HepG2 (cell line): ENCODE measurements around the gene INTS15. TPM values are rescaled to one million over a fixed set of nuclear protein-coding genes. Genes with fewer than 3 reads are reported as not detected.

ENCODE experiments used
- ATRX ChIP-seq: sonication (generic); formaldehyde crosslinking; IDR thresholded peaks from 2 replicates; pipeline ENCODE4 v1.4.0; 2020; ENCODE audit warnings: missing genetic modification reagents, borderline replicate concordance
- FOXO1 ChIP-seq: sonication (generic); formaldehyde crosslinking; IDR thresholded peaks from 2 replicates; pipeline ENCODE4 v1.4.0; 2020; ENCODE audit warnings: missing genetic modification reagents
- GPN1 ChIP-seq: sonication (generic); formaldehyde crosslinking; IDR thresholded peaks from 2 replicates; pipeline ENCODE4 v1.5.1; 2020; ENCODE audit warnings: missing genetic modification reagents, borderline replicate concordance
- HNRNPK ChIP-seq: fragments of 200-400 bp; formaldehyde crosslinking; IDR thresholded peaks from 2 replicates; pipeline ENCODE4 v1.6.1; 2018; ENCODE audit warnings: low read length, low read depth, moderate library complexity, mild to moderate bottlenecking; ENCODE audit not compliant: poor library complexity, severe bottlenecking
- PAXIP1 ChIP-seq: sonication (generic); formaldehyde crosslinking; conservative IDR thresholded peaks from 2 replicates; pipeline ENCODE4 v1.4.0; 2020; ENCODE audit warnings: mild to moderate bottlenecking, missing genetic modification reagents, moderate library complexity
- RCOR2 ChIP-seq: IDR thresholded peaks from 2 replicates; pipeline ENCODE4 v1.6.1; 2016; ENCODE audit warnings: missing biosample characterization, missing genetic modification reagents
- REPIN1 ChIP-seq: sonication (generic); formaldehyde crosslinking; IDR thresholded peaks from 2 replicates; pipeline ENCODE4 v1.8.0; 2022; ENCODE audit warnings: missing genetic modification reagents, low read depth, mild to moderate bottlenecking, borderline replicate concordance
- RFX5 ChIP-seq: IDR thresholded peaks from 2 replicates; pipeline ENCODE4 v1.6.1; 2011; ENCODE audit warnings: low read depth, low read length, improper control_type of control experiment
- RNF219 ChIP-seq: sonication (generic); formaldehyde crosslinking; IDR thresholded peaks from 2 replicates; pipeline ENCODE4 v1.5.0; 2020; ENCODE audit warnings: mild to moderate bottlenecking, missing genetic modification reagents
- SALL1 ChIP-seq: sonication (generic); formaldehyde crosslinking; IDR thresholded peaks from 2 replicates; pipeline ENCODE4 v1.8.0; 2022; ENCODE audit warnings: mild to moderate bottlenecking, missing genetic modification reagents
- SMC3 ChIP-seq: IDR thresholded peaks from 2 replicates; pipeline ENCODE4 v1.6.1; 2011; ENCODE audit warnings: low read length, improper control_type of control experiment
- SRSF9 ChIP-seq: fragments of 200-400 bp; formaldehyde crosslinking; IDR thresholded peaks from 2 replicates; pipeline ENCODE4 v1.6.1; 2018; ENCODE audit warnings: borderline replicate concordance, mild to moderate bottlenecking, low read depth, low read length; ENCODE audit not compliant: insufficient read depth, poor library complexity, severe bottlenecking
- ZMYM4 ChIP-seq: sonication (generic); formaldehyde crosslinking; IDR thresholded peaks from 2 replicates; pipeline ENCODE4 v1.8.1; 2023; ENCODE audit warnings: mild to moderate bottlenecking, missing genetic modification reagents
- ZNF256 ChIP-seq: sonication (generic); formaldehyde crosslinking; conservative IDR thresholded peaks from 2 replicates; pipeline ENCODE4 v1.4.0; 2020; ENCODE audit warnings: missing genetic modification reagents
- ZNF296 ChIP-seq: sonication (generic); formaldehyde crosslinking; conservative IDR thresholded peaks from 2 replicates; pipeline ENCODE4 v1.5.0; 2020; ENCODE audit warnings: mild to moderate bottlenecking, missing genetic modification reagents
- ZNF331 ChIP-seq: sonication (generic); formaldehyde crosslinking; IDR thresholded peaks from 2 replicates; pipeline ENCODE4 v1.4.0; 2020; ENCODE audit warnings: missing genetic modification reagents
- ZNF430 ChIP-seq: sonication (generic); formaldehyde crosslinking; IDR thresholded peaks from 2 replicates; pipeline ENCODE4 v1.9.0; 2021; ENCODE audit warnings: mild to moderate bottlenecking, missing genetic modification reagents
- ZNF639 ChIP-seq: conservative IDR thresholded peaks from 2 replicates; pipeline ENCODE4 v1.6.1; 2018; ENCODE audit warnings: missing genetic modification reagents
- ZSCAN31 ChIP-seq: sonication (generic); formaldehyde crosslinking; IDR thresholded peaks from 2 replicates; pipeline ENCODE4 v1.5.0; 2020; ENCODE audit warnings: low read depth, mild to moderate bottlenecking, missing genetic modification reagents
- polyA plus RNA-seq, 8 experiments: library from polyadenylated mRNA; depleted of rRNA in 3 of 8; stranded (reverse) in 7 of 8; unstranded in 1 of 8; fragments of >200 nt; fragmentation: Illumina TruSeq in 4 of 8; extraction: Trizol in 4 of 8; gene quantifications; 2 replicates each; pipeline versions ENCODE4 v1.2.1 to v1.2.3, GENCODE V29; 2011 to 2016; ENCODE audit warnings: low read depth in 4 of 8, missing spikeins in 1 of 8, mixed read lengths in 1 of 8; ENCODE audit not compliant: insufficient read depth in 1 of 8
- total RNA-seq, 5 experiments: library from RNA; depleted of rRNA; stranded (reverse); fragments of >200 nt; fragmentation: Illumina TruSeq; extraction: Trizol; gene quantifications; 2 replicates each; pipeline ENCODE4 v1.2.3, GENCODE V29; 2016; ENCODE audit warnings: low read depth in 1 of 5
- TF ChIP-seq, protein P1 (sequence below): fragments of 450-650 bp; IDR thresholded peaks from 2 replicates; pipeline ENCODE4 v1.6.1; 2017

Gene INTS15
- total and polyA plus RNA-seq, 2 of the 13 experiments (the other 11 are each of a cell fraction or from before 2014, with no cell fraction given), result 16.3 to 25.7 TPM

DNA sequence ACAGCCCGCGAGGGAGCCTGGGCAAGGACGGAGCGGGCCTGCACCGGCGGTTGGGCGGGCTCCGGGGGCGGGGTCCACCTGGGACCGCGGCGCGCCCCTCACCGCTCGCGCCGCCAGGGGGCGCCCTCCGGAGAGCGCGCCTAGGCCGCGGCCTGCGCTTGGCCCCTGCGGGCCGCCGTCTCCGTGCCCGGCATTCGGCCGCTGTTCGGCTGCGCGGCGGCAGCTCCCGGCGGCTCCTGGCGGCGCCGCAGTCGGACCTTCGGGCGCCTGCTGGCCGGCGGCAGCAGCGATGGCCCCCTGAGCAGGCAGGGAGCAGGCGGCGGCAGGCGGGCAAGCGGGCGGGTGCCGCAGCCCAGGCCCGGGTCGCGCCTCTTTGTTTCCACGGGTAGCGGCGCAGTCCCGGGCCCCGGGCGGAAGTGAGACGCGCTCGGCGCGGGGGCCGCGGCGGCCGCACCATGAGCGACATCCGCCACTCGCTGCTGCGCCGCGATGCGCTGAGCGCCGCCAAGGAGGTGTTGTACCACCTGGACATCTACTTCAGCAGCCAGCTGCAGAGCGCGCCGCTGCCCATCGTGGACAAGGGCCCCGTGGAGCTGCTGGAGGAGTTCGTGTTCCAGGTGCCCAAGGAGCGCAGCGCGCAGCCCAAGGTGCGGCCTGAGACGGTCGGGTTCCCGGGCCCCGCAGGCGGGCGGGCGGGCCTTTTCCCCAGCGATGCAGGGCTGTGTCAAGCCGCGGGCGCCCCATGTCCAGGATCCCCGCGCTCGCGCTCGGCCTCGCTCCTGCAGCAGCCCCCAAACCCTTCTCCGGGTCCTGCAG, at the start of gene INTS15 (continued):
- TF ChIP-seq RNF219 (CRISPR knock-in tag) (no peak), FOXO1 (CRISPR knock-in tag) (no peak), ZSCAN31 (CRISPR knock-in tag) (peak; percentile 62; the same call in 1 of the 2 replicates), ZNF639 (CRISPR knock-in tag) (no peak; the same call in 1 of the 2 replicates), ZNF296 (CRISPR knock-in tag) (no peak), ZNF256 (CRISPR knock-in tag) (no peak), REPIN1 (CRISPR knock-in tag) (0 out of 2 replicates have a peak, but pooled peaks have one; percentile 19), HNRNPK (no peak), ZMYM4 (CRISPR knock-in tag) (0 out of 2 replicates have a peak, but pooled peaks have one; percentile 37), SMC3 (no peak; the same call in 1 of the 2 replicates), SALL1 (CRISPR knock-in tag) (peak; percentile 61; the same call in 1 of the 2 replicates), SRSF9 (no peak), ATRX (CRISPR knock-in tag) (no peak), RCOR2 (CRISPR knock-in tag) (no peak), PAXIP1 (CRISPR knock-in tag) (no peak), RFX5 (no peak), ZNF331 (CRISPR knock-in tag) (peak; percentile 61; the same call in 1 of the 2 replicates), ZNF430 (CRISPR knock-in tag) (no peak), GPN1 (no peak)
- TF ChIP-seq, protein P1, sequence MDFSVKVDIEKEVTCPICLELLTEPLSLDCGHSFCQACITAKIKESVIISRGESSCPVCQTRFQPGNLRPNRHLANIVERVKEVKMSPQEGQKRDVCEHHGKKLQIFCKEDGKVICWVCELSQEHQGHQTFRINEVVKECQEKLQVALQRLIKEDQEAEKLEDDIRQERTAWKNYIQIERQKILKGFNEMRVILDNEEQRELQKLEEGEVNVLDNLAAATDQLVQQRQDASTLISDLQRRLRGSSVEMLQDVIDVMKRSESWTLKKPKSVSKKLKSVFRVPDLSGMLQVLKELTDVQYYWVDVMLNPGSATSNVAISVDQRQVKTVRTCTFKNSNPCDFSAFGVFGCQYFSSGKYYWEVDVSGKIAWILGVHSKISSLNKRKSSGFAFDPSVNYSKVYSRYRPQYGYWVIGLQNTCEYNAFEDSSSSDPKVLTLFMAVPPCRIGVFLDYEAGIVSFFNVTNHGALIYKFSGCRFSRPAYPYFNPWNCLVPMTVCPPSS, result no peak
